MG63 (cell line): ENCODE results near the gene JSRP1. TPM values are rescaled to one million over a fixed set of nuclear protein-coding genes. Genes with fewer than 3 reads are reported as not detected.

Experiments
- DNase-seq: peaks from one replicate; pipeline ENCODE4 v3.0.0-alpha.2; 2020
- H3K27me3 ChIP-seq: fragments of 250-450 bp; sonication (Bioruptor Pico); 2 replicates; pipeline ENCODE4 v1.5.1; 2020; ENCODE audit warnings: mild to moderate bottlenecking, moderate library complexity
- H3K36me3 ChIP-seq: fragments of 250-450 bp; sonication (Bioruptor Pico); 2 replicates; pipeline ENCODE4 v1.5.1; 2020; ENCODE audit warnings: mild to moderate bottlenecking, moderate library complexity
- H3K4me3 ChIP-seq: fragments of 250-450 bp; sonication (Bioruptor Pico); 2 replicates; pipeline ENCODE4 v1.5.1; 2020; ENCODE audit warnings: mild to moderate bottlenecking, moderate library complexity
- H3K9me3 ChIP-seq: fragments of 250-450 bp; sonication (Bioruptor Pico); 2 replicates; pipeline ENCODE4 v1.5.1; 2020; ENCODE audit warnings: mild to moderate bottlenecking, moderate library complexity
- total RNA-seq: library from RNA; depleted of rRNA; stranded (reverse); fragments of >200 nt; shearing (Covaris generic); gene quantifications from 2 replicates; pipeline ENCODE4 v1.2.3, GENCODE V29; 2014; ENCODE audit warnings: low replicate concordance

JSRP1 gene
- total RNA-seq, 1 experiment from 2014 or later = not detected

DNA sequence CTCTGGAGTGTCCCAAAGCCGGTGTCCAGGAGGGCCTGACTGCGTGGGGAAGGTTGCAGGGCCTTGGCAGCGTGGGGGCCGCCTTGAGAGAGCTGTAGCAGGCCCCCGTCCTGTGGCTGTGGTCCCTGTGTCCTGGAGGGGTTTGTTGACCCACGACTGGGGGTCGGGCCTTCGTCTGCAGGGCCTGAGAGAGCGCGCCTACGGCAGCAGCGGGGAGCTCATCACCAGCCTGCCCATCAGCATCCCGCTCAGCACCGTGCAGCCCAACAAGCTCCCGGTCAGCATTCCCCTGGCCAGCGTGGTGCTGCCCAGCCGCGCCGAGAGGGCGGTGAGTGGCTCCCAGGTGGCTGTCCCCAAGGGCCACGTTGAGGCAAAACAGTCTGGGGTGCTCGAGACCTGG lies 38.6 kb downstream of the JSRP1 start:
- no peak for DNase-seq
- Histone ChIP-seq H3K4me3 (no peak overlapping the region), H3K36me3 (peaks cover 5% of the 10 kb centered on the region; the same call in 1 of the 2 replicates), H3K9me3 (no peaks in the 10 kb centered on the region), H3K27me3 (no peaks in the 10 kb centered on the region)

DNA sequence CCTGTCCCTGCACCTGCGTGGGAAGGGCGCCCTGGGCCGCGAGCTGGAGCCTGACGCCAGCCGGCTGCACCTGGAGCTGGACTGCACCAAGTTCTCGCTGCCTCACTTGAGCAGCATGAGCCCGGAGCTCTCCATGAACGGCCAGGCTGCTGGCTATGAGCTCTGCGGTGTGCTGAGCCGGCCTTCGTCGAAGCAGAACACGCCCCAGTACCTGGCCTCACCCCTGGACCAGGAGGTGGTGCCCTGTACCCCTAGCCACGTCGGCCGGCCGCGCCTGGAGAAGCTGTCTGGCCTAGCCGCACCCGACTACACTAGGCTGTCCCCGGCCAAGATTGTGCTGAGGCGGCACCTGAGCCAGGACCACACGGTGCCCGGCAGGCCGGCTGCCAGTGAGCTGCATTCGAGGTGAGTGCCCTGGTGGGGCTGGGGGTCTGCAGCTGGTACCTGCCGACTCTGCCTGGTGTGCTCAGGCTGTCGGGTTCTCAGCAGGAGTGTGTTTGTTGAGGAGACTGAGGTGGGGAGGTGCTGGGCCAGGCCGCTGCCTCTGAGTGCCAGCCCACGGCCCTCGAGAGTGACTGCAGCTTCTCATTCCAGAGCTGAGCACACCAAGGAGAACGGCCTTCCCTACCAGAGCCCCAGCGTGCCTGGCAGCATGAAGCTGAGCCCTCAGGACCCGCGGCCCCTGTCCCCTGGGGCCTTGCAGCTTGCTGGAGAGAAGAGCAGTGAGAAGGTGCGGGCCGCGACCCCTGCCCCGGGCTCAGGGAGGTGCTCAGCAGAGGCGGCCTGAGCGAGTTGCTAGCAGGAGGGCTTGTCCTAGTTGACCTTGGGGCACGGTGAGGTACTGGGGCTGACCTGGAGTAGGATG lies 39.6 kb downstream of the JSRP1 start:
- Histone ChIP-seq H3K9me3 (no peaks in the 10 kb centered on the region), H3K27me3 (no peaks in the 10 kb centered on the region), H3K4me3 (no peak overlapping the region), H3K36me3 (peaks cover 2% of the 10 kb centered on the region; the same call in 1 of the 2 replicates)
- no peak for DNase-seq

DNA sequence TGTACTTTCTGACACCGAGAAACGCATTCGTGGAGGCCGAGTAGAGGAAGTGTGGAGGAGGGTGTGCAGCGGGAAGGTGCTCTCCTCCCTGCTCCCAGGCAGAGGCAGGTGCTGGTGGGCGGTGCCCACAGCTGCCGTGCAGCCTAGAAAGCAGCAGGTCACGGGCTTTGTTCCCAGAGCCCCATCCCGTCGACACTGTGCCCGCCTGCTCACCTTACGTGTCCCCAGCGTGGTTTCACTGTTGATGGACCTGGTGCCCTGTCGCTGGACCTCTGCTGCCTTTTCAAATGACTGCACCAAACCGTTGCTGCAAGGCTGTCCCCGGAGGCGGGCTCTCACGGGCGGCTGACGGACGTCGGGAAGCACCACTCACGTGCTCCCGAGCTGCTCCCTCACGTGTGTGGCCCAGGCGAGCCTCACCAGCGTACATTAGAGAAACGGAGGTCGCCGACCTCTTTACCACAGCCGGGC lies 40.9 kb downstream of the JSRP1 start:
- H3K9me3 ChIP-seq = no peaks in the 10 kb centered on the region
- peaks cover 2% of the 10 kb centered on the region; the same call in 1 of the 2 replicates for H3K36me3 ChIP-seq
- DNase-seq = no peak
- no peak overlapping the region for H3K4me3 ChIP-seq
- no peaks in the 10 kb centered on the region for H3K27me3 ChIP-seq

DNA sequence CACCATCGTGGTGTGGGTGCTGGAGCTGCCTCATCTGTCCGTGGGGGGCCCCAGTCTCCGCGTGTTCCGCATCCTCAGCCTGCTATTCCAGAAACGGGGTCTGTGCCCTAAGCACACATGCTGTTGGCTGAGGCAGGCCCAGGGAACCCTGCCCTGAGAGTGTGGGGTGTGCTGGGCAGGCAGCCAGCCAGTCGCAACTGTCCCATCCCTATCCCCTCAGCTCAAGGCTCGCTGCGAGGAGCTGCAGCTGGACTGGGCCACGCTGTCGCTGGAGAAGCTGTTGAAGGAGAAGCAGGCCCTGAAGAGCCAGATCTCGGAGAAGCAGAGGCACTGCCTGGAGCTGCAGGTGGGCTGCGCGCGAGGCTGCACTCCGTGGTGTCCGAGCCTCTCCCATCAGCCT lies 42.0 kb downstream of the JSRP1 start:
- Histone ChIP-seq H3K9me3 (no peaks in the 10 kb centered on the region), H3K36me3 (peaks cover 2% of the 10 kb centered on the region; the same call in 1 of the 2 replicates)
- DNase-seq = no peak

DNA sequence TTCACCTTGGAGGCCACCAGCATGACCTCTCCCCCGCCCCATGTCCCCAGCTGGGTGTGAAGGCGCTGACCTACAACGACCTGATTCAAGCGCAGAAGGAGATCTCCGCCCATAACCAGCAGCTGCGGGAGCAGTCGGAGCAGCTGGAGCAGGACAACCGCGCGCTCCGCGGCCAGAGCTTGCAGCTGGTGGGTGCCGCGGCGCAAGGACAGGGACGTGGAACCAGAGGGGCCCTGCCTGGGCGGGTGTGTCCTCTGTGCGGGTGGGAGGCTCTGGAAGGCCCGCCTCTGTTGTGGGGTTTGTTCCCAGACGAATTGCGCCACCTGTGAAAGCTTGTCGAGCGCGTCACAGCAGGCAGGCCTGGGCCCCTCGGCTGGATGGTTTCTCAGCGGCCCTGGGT lies 42.4 kb downstream of the JSRP1 start:
- H3K4me3 ChIP-seq = no peak overlapping the region
- peaks cover 2% of the 10 kb centered on the region; the same call in 1 of the 2 replicates for H3K36me3 ChIP-seq
- DNase-seq = no peak
- H3K27me3 ChIP-seq = no peaks in the 10 kb centered on the region
- no peaks in the 10 kb centered on the region for H3K9me3 ChIP-seq

More for the DNA sequence above, 42.0 kb downstream of the JSRP1 start:
- no peaks in the 10 kb centered on the region for H3K27me3 ChIP-seq
- no peak overlapping the region for H3K4me3 ChIP-seq

DNA sequence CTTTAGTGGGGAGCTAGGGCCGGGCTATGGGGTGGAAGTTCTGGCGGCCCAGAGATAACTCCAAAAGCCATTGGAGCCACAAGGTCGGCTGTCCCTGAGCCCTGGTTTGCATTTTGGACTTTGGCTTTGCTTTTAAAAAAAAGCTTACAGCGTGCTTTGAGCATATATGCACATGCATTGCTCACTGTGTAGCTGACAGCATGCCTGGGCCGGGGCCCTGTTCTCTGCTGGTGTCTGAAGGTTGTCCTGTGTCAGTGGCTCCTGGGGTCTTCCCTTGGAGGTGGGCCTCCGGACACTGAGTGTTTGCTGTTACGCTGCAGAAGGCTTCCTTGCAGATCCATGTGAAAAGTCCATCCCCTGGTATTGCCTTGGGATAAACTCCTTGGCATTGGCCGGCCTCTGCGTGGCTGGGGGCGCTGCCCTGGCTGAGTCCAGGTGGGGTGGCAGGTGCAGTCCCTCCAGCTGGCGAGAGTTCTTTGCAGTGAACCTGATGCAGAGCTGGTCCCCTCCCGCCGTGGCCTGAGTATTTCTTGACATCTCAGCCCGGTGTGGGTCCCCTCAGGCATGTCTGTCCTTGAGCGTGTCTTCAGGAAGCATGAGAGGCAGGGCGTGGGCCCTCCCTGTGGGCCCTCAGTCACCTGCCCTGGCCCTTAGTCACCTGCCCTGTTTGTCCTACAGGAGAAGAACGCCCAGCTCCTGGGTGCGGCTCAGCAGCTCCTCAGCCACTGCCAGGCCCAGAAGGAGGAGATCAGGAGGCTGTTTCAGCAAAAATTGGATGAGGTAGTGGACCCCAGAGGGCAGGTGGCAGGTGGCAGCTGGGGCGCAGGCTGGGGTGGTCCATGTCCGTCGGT lies 43.1 kb downstream of the JSRP1 start:
- no peak for DNase-seq
- H3K4me3 ChIP-seq = no peak overlapping the region
- peaks cover 2% of the 10 kb centered on the region; the same call in 1 of the 2 replicates for H3K36me3 ChIP-seq
- H3K9me3 ChIP-seq = no peaks in the 10 kb centered on the region
- no peaks in the 10 kb centered on the region for H3K27me3 ChIP-seq

DNA sequence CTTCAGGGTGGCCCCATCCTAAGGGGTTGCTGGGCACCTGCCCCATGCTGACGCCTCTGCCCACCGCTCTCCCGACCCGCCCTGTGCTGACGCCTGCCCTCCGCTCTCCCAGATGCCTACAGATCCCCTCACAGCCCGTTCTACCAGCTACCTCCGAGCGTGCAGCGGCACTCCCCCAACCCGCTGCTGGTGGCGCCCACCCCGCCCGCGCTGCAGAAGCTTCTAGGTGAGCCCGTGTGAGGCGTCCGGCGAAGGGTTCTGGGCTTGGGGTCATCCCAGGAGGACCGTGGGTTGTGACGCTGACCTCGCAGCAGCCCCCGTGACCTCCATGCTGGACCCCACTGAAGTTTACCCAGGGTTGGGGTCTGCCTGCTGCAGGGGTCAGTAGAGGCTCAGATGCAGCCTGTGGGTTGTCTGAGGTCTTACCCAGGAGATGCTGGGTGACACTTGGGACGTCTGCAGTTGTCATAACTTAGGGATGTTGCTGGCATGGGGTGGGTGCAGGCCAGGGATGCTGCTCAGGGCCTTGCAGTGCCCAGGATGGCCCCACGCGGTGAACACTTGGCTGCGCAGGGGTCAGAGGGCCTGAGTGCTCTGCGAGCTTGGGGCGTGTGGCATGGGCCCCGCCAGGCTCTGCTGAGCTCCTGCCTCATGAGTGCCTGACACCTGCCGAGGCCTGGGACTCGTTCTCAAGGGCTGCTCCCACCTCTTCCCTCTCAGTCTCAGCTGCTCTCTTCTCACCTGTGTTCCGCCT lies 45.1 kb downstream of the JSRP1 start:
- Histone ChIP-seq H3K9me3 (no peaks in the 10 kb centered on the region), H3K36me3 (peaks cover 4% of the 10 kb centered on the region; the same call in 1 of the 2 replicates), H3K4me3 (no peak overlapping the region), H3K27me3 (no peaks in the 10 kb centered on the region)
- DNase-seq = no peak

DNA sequence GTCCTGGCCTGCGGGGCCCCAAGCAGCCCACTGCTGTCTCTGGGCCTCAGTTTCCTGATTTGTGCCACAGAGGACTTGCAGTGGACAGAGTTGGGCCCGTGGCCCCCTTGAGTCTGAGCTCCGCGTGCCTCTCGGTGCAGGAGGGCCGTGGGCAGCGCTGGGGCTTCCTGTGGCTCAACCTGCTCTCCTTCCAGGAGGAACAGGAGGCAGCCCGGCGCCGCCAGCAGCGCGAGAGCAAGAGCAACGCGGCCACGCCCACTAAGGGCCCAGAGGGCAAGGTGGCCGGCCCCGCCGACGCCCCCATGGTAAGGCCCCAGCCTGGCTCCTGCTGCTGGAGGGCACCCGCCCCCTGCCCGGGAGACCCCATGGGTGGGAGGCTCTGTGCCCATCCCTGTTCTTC lies 46.0 kb downstream of the JSRP1 start:
- no peak for DNase-seq
- Histone ChIP-seq H3K4me3 (no peak overlapping the region), H3K9me3 (no peaks in the 10 kb centered on the region), H3K36me3 (peaks cover 2% of the 10 kb centered on the region; the same call in 1 of the 2 replicates), H3K27me3 (no peaks in the 10 kb centered on the region)

DNA sequence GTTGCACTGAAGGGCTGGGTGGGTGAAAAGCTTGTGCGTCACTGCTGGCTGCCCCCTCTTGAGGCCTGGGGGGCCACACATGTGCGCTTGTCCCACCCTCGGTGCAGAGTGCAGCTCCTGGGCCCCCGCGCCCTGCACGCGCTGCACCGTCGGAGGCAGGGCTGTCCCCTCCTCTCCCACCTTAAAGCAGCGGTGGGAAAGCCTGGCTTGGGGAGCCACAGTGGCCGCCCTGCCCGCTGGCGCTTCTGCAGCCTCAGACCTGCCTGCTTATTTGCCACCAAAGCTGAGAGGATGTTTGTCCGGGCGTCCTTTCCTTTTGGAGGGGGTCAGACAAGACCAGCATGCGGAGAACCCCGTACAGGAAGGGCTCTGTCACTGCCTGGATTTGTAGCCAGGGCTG lies 46.8 kb downstream of the JSRP1 start:
- no peak overlapping the region for H3K4me3 ChIP-seq
- no peaks in the 10 kb centered on the region for H3K9me3 ChIP-seq
- peaks cover 2% of the 10 kb centered on the region; the same call in 1 of the 2 replicates for H3K36me3 ChIP-seq

DNA sequence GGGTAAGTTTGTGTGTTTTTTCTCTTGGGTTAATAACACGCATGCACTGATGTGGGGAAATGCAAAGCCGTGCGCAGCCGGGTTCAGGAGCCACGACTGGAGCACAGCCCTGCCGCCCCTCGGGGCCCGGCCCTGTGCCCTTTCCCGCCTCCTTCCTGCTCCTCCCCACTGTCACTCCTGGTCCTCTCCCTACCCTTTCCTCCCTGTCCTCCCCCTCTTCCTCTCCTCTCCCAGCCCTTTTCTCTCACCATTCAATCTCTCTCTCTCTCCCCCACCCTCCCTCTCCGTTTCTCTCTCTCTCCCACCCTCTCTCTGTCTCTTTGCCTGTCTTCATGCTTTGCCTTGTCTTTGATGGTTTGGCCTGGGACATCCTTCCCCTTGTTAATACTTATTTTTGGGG lies 47.2 kb downstream of the JSRP1 start:
- peaks cover 2% of the 10 kb centered on the region; the same call in 1 of the 2 replicates for H3K36me3 ChIP-seq
- DNase-seq = no peak
- H3K4me3 ChIP-seq = no peak overlapping the region
- no peaks in the 10 kb centered on the region for H3K27me3 ChIP-seq
- no peaks in the 10 kb centered on the region for H3K9me3 ChIP-seq

More for the DNA sequence above, 46.8 kb downstream of the JSRP1 start:
- no peaks in the 10 kb centered on the region for H3K27me3 ChIP-seq
- DNase-seq = no peak

DNA sequence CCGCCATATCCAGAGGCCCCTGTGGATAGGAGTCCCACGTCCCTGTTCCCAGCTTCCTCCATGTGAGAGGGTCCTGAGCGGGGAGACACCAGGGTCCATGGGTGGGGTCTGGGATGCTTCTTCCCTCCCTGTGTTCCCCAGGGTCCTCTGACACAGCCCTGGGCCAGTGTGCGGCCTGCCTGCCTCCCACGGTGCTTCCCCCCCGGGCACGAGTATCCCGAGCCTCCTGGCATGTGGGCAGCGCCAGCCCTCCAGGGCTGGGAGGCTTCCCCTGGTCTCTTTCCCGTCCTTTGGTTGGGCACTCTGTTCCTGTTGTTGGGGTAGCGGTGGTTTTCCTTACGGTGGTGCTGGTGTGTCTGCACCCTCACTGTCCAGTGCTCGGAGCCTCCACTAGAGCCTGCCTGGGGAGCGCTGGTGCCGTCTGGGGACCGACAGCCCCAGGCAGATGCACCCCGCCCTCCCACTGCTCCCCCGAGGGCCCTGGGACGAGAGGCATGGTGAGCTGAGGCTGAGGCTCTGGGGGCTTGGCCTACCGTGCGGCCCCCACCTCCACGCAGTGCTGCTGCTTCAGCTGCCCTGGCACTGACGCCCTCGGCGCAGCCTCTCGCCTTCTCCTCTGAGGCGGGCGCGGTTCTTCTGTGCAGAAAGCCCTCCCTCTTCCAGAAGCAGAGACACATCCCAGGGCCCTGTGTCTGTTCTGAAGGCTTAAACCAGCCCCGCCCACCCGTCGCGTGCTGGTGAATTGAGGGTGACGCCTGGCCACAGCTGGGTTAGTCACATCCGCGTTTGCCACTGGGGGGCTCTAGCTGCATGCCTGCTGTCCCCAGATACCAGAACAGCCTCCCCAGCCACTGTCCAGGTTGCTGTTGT lies 48.0 kb downstream of the JSRP1 start:
- H3K36me3 ChIP-seq = peaks cover 2% of the 10 kb centered on the region; the same call in 1 of the 2 replicates
- H3K4me3 ChIP-seq = no peak overlapping the region
- no peak for DNase-seq
- H3K9me3 ChIP-seq = no peaks in the 10 kb centered on the region
- no peaks in the 10 kb centered on the region for H3K27me3 ChIP-seq

DNA sequence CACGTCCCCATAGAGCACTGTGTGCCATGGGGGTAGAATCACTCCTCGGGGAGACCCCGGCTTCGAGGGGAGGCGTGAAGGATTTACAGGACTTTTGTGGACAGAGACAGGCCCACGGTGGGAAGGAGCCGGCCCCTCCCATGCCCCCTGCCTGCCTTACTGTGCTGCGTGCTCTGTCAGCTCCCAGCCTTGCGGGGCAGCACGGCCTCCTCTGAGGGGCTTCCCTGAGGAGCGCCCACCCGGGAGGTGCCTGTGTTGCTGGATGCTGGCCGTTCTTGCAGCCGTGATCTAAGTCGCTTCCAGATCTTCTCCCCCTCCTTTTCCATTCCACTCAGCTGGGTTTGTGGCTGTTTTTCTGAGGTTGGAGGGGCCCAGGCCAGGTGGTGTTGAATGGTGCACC lies 49.2 kb downstream of the JSRP1 start:
- no peaks in the 10 kb centered on the region for H3K27me3 ChIP-seq
- DNase-seq = no peak
- no peak overlapping the region for H3K4me3 ChIP-seq
- peaks cover 2% of the 10 kb centered on the region; the same call in 1 of the 2 replicates for H3K36me3 ChIP-seq
- H3K9me3 ChIP-seq = no peaks in the 10 kb centered on the region

DNA sequence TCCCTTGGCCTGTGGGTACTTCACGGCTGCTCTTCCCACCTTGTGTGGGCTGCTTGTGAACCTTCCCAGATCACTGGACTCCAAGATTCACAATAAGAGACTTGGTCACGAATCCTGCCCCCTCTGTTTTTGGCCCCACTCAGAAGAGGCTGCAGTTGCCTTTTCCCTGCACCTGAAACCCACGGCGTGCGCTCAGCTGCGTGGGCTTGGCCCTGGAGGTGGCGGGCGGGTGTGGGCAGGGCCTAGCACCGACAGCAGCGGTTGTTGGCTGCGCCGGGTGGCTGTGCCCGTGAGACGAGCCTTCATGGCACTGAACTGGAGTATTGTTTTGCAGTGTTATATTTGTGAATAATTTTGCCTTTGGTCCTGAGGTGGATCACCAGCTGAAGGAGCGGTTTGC lies 53.9 kb downstream of the JSRP1 start:
- no peak for DNase-seq
- no peak overlapping the region for H3K4me3 ChIP-seq
- no peaks in the 10 kb centered on the region for H3K9me3 ChIP-seq
- H3K27me3 ChIP-seq = no peaks in the 10 kb centered on the region
- no peaks in the 10 kb centered on the region; the same call in 1 of the 2 replicates for H3K36me3 ChIP-seq
